Esophagus squamous epithelium (tissue), 4 donors: ENCODE data around the gene NRXN3.

Source experiments
- POLR2A ChIP-seq, 4 donors: fragments of 450-650 bp; IDR thresholded peaks; one replicate each; pipeline ENCODE4 v1.6.1; 2017; ENCODE audit warnings: antibody characterized with exemption in 4 of 4, mild to moderate bottlenecking in 4 of 4, moderate library complexity in 3 of 4
- TF ChIP-seq, protein P1 (sequence below), 6 experiments: fragments of 450-650 bp in 4 of 6; fragments of 200-600 bp in 2 of 6; sonication (generic) in 2 of 6; IDR thresholded peaks; one replicate each; pipeline ENCODE4 v1.5.1; 2016 to 2019; ENCODE audit warnings: antibody characterized with exemption in 6 of 6, mild to moderate bottlenecking in 4 of 6, moderate library complexity in 4 of 6

DNA sequence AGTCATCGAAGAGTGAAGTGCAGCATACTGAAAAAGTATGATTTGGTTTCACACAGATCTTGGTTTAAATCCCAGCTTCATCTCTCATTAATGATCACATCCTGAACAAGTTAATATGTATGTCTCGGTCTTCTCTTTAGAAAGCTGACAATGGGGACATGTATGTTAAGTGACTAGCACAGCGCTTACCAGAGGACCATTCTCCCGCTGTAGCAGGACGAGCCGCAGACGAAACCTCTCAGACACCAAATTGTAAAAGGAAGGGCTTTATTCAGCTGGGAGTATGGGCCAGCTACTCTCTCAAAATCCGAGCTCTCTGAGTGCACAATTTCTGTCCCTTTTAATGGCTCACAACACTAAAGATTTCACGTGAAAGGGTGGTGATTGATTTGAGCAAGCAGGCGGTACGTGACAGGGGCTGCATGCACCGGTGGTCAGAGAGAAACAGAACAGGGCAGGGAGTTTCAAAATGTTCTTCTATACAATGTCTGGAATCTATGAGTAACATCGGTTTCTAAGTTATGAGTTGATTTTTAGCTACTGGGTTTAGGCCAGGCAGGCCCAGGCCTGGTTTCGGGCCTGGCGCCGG, 1358.7 kb downstream of the NRXN3 start:
- TF ChIP-seq, protein P1, sequence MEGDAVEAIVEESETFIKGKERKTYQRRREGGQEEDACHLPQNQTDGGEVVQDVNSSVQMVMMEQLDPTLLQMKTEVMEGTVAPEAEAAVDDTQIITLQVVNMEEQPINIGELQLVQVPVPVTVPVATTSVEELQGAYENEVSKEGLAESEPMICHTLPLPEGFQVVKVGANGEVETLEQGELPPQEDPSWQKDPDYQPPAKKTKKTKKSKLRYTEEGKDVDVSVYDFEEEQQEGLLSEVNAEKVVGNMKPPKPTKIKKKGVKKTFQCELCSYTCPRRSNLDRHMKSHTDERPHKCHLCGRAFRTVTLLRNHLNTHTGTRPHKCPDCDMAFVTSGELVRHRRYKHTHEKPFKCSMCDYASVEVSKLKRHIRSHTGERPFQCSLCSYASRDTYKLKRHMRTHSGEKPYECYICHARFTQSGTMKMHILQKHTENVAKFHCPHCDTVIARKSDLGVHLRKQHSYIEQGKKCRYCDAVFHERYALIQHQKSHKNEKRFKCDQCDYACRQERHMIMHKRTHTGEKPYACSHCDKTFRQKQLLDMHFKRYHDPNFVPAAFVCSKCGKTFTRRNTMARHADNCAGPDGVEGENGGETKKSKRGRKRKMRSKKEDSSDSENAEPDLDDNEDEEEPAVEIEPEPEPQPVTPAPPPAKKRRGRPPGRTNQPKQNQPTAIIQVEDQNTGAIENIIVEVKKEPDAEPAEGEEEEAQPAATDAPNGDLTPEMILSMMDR (IDR thresholded peaks at IDR 0.05), result no peak
- no peak for TF ChIP-seq POLR2A (IDR thresholded peaks at IDR 0.05)
